IPS-NIHi7 (cell line): ENCODE results near the gene HSPA12B.

Source experiments
- DNase-seq: peaks from one replicate; pipeline ENCODE4 v3.0.0; 2012; ENCODE audit warnings: mixed read lengths; ENCODE audit errors: extremely low spot score

The HSPA12B gene

GRCh38 chr20:3705491-3705969, 27.0 kb upstream of the HSPA12B start:
- DNase-seq, result no peak

DNA sequence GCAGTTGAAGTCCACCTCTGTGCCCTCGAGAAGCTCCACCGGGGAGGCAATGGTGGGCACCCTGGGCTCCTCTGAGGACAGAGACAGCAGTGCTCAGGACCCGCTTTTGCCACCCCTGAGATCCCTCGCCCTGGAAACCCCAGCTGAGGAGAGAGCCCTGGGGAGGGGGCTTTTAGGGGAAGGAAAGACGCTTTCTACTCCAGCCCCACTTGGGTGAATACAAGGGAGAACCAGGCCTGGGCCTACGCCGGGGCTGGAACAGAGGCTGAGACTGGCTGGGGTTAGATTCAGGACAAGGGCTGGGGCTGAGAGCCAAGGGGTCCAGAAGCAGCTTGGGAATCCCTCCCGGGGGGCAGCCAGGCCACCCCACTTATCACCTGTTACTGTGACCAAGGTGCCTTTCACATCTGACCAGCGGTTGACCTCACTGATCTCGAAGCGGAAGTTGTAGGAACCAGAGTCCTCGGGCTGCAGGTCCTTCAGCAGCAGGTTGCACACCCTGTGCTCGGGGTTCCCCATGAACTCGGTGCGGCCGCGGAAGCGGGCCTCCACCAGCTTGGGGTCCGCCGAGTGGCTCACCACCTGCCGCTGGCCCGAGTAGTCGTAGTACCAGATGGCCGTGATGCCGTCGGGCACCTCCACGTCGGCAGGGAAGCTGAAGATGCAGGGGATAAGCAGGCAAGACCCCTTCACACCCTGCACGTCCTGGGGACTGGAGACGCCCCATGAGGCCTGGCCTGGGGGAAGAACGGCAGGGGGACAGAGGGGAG, 26.3 kb upstream of the HSPA12B start:
- no peak for DNase-seq

DNA sequence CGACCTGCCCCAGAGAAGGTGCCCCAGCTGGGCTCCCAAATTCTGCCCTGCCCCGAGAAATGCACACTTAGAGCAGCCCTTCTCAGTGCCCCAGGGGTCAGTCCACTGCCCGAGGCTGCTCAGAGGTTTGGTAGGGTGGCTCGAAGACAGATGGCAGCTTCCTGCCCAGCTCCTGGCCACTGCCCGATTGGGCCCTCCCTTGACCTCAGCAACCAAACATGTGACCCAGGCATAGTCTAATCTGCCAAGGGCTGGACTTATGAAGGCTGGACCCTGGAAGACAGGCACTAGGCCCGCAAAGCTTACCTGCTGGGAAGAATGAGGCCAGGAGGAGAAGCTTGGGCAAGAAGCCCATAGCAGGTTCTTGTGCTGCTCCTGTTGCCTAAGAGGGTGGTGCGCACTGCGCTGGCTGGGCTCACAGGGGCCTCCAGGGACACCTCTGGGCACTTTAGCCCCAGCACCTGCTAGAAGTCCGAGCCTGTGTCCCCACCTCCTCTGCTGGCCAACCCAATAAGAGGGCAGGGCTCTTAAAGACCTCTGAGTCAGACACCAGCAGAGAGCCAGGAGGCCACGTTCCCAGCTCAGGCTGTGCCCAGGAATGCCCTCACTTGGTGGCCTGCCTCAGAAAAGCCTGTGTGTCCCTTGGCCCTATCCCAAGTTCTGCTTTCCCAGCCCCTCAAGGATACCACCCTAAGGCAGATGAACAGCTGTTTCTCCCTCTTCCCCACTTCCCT, 25.5 kb upstream of the HSPA12B start:
- DNase-seq, result no peak

DNA sequence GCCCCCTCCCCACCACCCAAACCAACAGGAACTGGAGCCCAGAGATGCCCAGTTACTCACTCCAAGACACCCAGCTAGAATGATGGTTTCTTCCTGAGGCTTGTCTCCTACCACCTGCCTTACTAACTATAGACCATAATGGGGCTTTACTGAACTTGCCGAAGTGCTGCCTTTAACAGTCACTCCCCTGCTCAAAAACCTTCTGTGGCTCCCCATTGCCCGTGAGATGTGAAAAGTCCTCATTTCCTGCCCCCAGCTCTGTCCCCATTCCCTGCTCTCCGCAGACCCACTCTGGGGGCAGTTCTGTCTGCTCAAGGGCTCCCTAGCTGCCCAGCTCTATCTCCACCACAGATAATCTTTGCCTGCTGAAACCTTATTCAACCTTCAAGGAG, 25.0 kb upstream of the HSPA12B start:
- DNase-seq, result no peak

DNA sequence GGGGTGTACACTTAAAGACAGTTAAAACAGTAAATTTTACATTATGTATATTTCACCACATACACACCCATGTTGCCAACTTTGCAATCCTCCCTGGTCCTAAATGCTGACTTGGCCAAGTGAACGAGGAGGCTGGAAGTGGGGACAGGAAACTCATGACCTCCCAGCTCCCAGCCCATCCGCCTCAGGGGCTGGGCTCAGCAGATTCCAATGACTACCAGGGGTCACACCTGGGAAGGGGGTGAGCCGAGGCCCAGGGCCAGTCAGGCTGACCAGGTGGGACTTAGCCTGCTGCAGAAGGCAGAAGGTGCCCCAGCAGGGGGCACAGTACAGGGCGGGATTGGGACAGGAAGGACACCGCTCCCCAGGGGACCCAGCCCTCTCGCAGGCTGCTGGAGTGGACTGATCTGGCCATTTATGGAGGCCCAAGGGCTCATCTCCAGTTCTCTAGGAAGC, 22.4 kb upstream of the HSPA12B start:
- no peak for DNase-seq

DNA sequence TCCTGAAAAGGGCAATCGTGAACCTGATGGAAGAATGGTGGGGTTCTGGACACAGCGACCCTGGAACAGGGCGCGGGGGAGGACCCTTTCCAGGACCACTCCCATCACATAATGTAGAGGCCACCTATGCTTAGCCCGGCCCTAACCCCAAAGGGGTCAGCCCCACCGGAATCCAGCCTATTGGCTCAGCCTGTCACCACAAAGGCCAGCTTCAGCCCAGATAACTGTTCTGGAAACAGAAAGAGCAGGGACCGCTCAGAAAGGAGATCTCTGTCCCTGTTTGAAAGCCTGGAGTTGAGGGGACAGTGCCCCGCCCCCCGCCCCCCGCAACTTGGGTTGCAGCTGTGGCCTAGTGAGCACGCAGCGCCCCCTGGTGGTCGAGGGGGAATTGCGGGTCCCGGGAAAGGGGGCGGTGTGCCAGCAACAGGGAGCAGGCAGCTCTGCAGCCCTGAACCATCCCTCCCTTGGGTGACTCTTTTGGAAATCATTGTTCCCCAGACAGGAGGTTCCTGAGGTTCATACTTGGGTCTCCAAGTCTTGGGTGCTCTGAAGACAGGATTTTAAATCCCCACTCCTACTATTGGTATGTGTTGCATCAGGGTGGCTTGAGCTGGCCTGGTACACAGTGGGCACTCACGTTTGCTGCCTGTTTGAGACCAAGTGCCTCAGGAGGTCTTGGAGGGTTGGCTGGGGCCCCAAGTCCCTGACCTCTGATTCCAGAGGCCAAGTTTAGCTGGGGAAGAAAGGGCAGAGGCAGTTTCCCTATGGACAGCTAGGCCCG, 21.6 kb upstream of the HSPA12B start:
- DNase-seq, result peak; percentile 95

GRCh38 chr20:3711484-3711941, 21.0 kb upstream of the HSPA12B start:
- no peak for DNase-seq

- DNase-seq, result no peak
These were observed 20.1 kb upstream of the HSPA12B start, which contains the start of gene SIGLEC1 for GRCh38 chr20:3712279-3712873. SIGLEC1 (minus strand) TSS chr20:3712600; CDS start chr20:3707128, 5,472 bp downstream.

- no peak for DNase-seq
These were observed 18.4 kb upstream of the HSPA12B start for GRCh38 chr20:3714092-3714491.

DNA sequence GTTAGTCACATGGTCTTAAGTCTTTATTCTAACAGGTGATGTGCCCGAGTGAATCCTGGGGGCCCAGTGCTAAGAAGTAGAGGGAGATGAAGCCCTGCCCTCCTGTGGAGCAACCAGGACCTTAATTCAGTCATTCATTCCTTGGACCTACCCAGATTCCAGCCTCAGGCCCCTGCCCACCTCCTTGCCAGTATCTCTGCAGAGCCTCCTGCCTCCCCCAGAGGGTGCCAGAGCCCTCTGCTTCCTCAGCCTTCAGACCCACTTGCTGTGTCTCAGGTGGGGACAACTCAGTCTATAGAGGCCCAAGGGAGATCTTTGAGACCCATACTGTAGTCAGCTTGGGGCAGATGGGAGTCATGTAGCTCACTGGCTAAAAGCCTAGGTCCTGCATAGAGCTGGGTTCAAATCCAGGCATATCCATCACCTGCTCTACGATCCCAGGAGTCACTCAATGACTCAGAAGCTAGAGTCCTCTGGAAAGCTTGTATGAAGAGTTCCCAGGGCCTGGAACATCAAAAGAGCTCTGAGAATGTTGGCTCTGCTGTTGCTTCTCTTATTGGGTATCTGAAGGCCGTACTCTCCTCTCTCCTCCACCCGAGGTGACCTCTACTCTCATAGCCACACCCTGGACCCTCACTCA, 16.2 kb upstream of the HSPA12B start:
- peak; percentile 83 for DNase-seq

DNA sequence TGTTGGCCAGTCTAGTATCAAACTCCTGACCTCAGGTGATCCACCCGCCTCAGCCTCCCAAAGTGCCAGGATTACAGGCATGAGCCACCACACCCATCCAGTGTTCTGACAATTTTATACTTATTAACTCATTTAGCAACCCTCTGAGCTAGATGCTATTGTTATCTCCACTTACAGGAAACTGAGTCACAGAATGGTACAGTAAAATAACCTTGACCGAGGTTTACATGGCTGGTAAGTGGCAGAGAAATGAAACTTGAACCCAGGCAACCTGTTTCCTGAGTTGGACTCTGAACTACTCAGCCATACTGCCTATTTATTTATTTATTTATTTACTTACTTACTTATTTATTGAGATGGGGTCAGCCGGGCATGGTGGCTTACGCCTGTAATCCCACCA, 13.4 kb upstream of the HSPA12B start:
- DNase-seq, result no peak

- DNase-seq, result no peak
These were observed 12.4 kb upstream of the HSPA12B start for GRCh38 chr20:3720068-3720467.

DNA sequence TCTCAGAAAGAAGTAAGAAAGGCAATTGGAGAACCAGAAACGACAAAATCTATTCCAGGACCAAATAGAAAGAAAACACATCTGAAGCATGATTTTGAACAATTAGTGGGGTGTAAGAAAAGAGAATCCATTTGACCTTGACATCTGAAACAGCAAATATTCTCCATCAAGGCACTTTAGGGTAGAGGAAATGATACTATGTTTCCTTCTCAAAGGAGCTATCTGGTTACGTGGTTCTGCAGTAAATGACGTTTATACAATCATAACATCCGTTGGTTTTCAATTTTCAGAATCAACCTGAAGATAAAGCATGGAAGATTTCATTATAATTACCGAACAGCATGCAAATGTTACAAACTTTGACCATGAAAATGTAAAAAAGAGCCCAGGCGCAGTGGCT, 11.9 kb upstream of the HSPA12B start:
- no peak for DNase-seq

GRCh38 chr20:3721912-3722311, 10.6 kb upstream of the HSPA12B start:
- DNase-seq, result no peak

DNA sequence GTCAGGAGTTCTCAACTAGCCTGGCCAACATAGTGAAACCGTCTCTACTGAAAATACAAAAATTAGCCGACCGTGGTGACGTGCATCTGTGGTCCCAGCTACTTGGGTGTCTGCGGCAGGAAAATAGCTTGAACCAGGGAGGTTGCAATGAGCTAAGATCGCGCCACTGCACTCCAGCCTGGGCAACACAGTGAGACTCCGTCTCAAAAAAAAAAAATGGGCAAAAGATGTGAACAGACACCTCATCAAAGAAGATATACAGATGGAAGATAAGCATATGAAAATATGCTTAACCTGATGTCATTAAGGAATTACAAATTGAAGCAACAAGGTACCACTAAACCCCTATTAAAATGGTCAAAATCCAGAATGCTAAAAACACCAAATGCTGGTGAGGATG, 9.2 kb upstream of the HSPA12B start:
- no peak for DNase-seq

- DNase-seq, result no peak
These were observed 8.1 kb upstream of the HSPA12B start for GRCh38 chr20:3724356-3724755.

DNA sequence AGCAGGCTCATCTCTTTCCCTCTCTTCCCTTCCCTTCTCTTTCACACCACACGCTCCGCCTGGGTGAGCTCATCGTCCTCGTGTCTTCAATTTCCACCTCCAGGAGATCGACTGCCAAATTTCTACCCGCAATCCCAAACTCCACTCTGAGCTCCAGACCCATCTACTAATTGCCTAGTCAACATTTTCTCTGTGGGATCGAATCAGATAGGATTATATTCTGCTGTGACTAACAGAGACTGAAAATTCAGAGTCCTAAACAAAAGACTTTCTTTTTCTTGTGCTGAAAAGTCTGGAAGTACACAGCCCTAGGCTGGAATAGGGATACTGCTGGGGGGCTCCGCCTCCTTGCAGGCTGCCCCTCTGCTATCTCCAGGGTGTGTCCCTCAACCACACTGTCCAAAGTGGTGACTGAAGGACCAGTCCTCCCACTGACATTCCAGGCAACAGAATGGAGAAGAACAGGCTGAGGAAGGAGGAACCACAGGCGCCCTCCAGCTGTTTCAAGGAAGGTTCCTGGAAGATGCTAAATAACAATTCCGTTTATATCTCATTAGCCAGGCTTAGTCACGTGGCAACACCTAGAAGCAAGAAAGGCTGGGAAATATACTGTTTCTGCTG, 5.0 kb upstream of the HSPA12B start:
- no peak for DNase-seq

GRCh38 chr20:3728354-3728753, 4.1 kb upstream of the HSPA12B start:
- DNase-seq, result no peak

DNA sequence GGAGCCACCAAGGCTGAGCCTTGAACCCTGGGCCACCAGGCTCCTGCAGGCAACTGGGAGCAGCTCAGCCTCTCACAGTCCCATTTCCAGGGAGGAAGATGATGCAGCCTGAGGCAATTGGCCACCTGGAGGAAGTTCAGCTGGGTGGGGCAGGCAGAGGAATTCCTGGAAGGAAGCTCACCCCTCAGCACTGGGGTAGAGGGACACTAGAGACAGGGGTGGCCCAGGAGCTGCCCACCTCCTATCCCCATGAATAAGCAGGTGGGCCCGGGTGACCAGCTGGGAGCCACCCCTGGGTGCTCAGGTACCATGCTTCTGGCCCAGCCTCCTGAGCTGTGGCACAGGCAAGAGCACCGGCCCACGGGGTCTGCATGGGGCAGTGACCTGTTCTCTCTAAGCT, 3.6 kb upstream of the HSPA12B start:
- no peak for DNase-seq

GRCh38 chr20:3729378-3729777, 3.1 kb upstream of the HSPA12B start:
- no peak for DNase-seq
